ENCODE measurements around the gene RNASE11. TPM values are rescaled to one million over a fixed set of nuclear protein-coding genes. Genes with fewer than 3 reads are reported as not detected.

The RNASE11 gene
- not detected in 2 replicates for total RNA-seq

DNA sequence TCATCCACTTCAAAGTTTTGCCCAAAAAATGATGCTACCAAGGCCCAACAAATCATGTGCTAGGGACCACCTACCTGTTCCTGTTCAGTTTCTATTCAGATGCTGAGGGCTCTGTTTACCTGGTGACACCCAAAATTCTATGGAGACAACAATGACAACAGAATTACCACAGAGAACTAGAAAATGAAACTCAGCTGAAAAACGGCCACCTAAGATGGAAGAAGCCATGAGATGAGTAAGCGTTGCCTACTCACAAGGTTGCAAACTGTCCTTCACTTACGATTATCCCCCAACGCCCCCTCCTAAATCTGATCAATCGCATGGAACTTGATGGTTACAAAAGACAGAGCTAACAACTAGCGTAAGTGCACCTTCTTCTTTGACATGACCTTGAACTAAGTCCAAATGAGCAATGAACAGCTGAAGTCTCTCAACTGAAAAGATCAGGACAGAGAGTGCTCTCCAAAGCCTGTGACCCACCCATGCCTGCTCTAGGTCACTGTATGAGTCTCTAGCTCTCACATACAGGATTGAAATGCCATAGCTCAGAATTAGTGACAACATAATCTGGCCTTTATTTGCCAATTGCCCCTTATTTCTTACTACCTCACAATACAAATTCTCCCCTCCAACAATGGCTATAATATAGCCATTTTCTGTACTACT lies at the start of gene RNASE11:
TSS of gene RNASE11 (minus strand) at position 513 of the 666 bp plus-strand sequence.

DNA sequence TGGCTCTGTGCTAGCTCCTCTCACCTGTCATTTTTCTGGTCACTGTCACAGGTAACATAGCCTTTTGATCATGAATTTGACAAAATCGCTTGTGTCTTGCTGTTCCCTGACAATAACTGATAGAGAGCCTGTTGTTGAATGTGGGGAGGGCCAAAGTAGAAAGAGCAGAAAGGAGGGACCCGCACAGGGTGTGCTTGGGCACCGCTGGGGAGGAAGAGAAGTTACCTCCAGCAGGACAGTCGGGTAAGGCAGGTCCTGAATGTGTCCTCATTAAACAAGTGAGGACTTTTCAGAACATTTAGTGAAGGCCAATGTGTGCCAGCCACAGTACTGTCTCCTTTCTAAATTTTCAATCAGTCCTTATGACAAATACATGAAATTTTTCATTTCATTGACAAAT lies 3.4 kb upstream of the RNASE11 start, which contains the start of gene RNASE12:
TSS of gene RNASE12 (minus strand) at position 142 of the 400 bp plus-strand sequence. CDS start 653 bp downstream, outside the sequence.

DNA sequence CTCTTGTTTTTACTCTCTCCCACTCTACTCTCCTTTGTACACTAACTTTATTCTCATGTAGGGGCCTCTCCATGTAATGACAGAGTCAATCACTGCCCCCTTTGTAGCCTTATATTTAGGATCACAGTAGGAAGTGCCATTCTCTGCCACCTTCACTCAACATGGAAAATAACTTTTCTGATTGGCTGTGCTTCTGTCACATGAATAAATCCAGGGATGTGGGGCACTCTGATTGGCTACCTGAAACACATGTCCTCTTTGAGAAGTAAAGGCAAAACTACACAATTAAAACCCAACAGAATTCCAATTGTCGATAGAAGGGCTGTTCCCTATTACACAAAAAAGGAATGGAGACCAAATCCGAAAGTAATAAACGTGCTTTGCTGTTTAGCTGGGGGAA lies 26.8 kb downstream of the RNASE11 start, which contains the start of gene RNASE9:
TSS of gene RNASE9 (minus strand) at position 87 of the 400 bp plus-strand sequence.

Other genes starting within 250 kb of the RNASE11 start
- 11.9 and 13.7 TPM in 2 replicates for gene PARP2, start 244.4 kb downstream of the RNASE11 start, total RNA-seq
- 10.1 and 16.0 TPM in 2 replicates for gene TEP1, start 174.5 kb downstream of the RNASE11 start, total RNA-seq
- gene KLHL33, start 151.8 kb downstream of the RNASE11 start, total RNA-seq, result not detected in 2 replicates
- gene OSGEP, start 133.2 kb downstream of the RNASE11 start, total RNA-seq, result 38.0 and 55.1 TPM in 2 replicates
- gene APEX1, start 132.8 kb downstream of the RNASE11 start, total RNA-seq, result 136 and 200 TPM in 2 replicates
- gene PIP4P1, start 126.6 kb downstream of the RNASE11 start, total RNA-seq, result 12.1 and 12.2 TPM in 2 replicates
- gene PNP, start 118.6 kb downstream of the RNASE11 start, total RNA-seq, result 192 and 219 TPM in 2 replicates
- not detected in 2 replicates for gene RNASE10, start 82.5 kb downstream of the RNASE11 start, total RNA-seq
- not detected in 2 replicates for gene RNASE9, start 27.0 kb downstream of the RNASE11 start, total RNA-seq
- not detected in 2 replicates for gene RNASE12, start 3.4 kb upstream of the RNASE11 start, total RNA-seq
- gene OR6S1, start 53.7 kb upstream of the RNASE11 start, total RNA-seq, result not detected in 2 replicates
- gene RNASE4, start 96.6 kb upstream of the RNASE11 start, total RNA-seq, result 4.0 and 10.7 TPM in 2 replicates
- gene ANG, start 100.8 kb upstream of the RNASE11 start, total RNA-seq, result 5.5 and 10.1 TPM in 2 replicates
- gene EDDM3A, start 157.9 kb upstream of the RNASE11 start, total RNA-seq, result not detected in 2 replicates
- gene EDDM3B, start 180.4 kb upstream of the RNASE11 start, total RNA-seq, result not detected in 2 replicates
- not detected in 2 replicates for gene RNASE6, start 193.3 kb upstream of the RNASE11 start, total RNA-seq
- gene RNASE1, start 214.8 kb upstream of the RNASE11 start, total RNA-seq, result not detected in 2 replicates